ENCODE measurements around the gene MEA1.

Gene MEA1

DNA sequence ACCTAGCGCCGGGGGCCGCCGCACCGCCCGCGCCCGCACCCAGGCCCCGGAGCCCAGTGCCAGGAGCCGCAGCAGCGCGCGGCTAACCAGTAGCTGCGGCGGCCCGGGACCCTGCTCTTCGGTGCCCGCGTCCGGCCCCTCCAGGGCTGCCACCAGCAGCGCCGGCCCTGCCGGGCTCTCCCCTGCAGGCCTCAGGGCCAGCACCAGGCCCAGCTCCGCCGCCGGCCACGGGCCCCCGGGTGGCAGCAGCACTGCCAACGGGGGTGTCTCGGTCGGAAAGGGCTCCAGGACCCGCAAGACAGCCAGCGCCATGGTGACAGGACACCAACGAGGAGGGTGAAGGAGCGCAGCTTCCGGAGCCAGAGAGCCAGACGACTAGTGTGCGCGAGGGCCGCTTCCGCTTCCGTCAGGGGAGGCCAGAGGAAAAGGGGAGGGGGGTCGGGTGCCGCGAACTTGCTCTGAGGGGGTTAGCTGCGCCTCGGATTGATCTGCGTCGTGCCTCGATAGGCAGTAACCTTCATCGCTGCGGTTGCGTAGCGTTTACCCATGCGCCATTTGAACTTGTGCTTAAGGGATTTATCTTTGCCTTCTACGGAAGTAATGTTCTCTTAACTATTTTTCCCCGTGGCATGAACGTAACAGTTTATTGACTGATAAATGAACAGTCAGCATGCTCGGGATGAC lies 34.8 kb downstream of the MEA1 start, which contains the start of gene PEX6:
Gene PEX6 (minus strand): TSS at position 343 of the 684 bp plus-strand sequence. CDS start 31 bp downstream, at position 312.
- H3K4me1 ChIP-seq (ENCODE audit: insufficient read depth, poor library complexity, severe bottlenecking) = peaks cover 2% of the 10 kb centered on the region
- H3K9me3 ChIP-seq (ENCODE audit: severe bottlenecking) = no peaks in the 10 kb centered on the region
- peak; percentile 80 for ATAC-seq (ENCODE audit: low read depth)

DNA sequence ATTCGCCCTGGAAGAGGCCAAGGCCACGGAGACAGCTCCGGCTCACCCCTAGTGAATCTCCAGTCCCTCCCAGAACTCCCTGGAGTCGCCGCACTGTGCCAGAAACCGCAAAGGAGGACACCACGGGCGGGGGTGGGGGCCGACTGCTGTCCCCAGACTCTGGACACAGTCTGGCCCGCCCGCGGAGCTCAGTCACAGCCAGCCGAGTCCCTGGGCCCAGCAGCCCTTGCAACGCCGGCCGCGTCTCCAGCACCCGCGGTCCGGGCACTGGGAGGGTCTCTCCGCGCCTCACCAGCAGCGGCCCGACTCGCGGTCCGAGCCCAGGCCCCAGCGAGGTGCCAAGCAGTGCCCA lies 35.3 kb downstream of the MEA1 start:
- TF ChIP-seq CTCF (IDR thresholded peaks at IDR 0.05; ENCODE audit: poor library complexity, severe bottlenecking) = no peak
- Histone ChIP-seq H3K27ac (ENCODE audit: poor library complexity, severe bottlenecking) (peak overlapping the region; percentile 69), H3K27me3 (ENCODE audit: insufficient read depth, poor library complexity, severe bottlenecking) (no peaks in the 10 kb centered on the region), H3K4me3 (ENCODE audit: severe bottlenecking) (peak overlapping the region; percentile 84), H3K9me3 (ENCODE audit: severe bottlenecking) (no peaks in the 10 kb centered on the region), H3K4me1 (ENCODE audit: insufficient read depth, poor library complexity, severe bottlenecking) (peaks cover 2% of the 10 kb centered on the region), H3K36me3 (ENCODE audit: low read depth) (no peaks in the 10 kb centered on the region; the same call in 1 of the 2 replicates)
- no peak for DNase-seq (ENCODE audit: low spot score)
- no peak; the same call in 2 of the 3 replicates for ATAC-seq (ENCODE audit: low read depth)

More for the DNA sequence above, 34.8 kb downstream of the MEA1 start, which contains the start of gene PEX6:
- peak; percentile 85 for DNase-seq (ENCODE audit: low spot score)
- peak within 1 kb of the TSS; percentile 84 for H3K4me3 ChIP-seq (ENCODE audit: severe bottlenecking)
- peak within 1 kb of the TSS; percentile 69 for H3K27ac ChIP-seq (ENCODE audit: poor library complexity, severe bottlenecking)
- TF ChIP-seq CTCF (IDR thresholded peaks at IDR 0.05; ENCODE audit: poor library complexity, severe bottlenecking) = no peak
- H3K36me3 ChIP-seq (ENCODE audit: low read depth) = no peaks in the 10 kb centered on the region; the same call in 1 of the 2 replicates
- H3K27me3 ChIP-seq (ENCODE audit: insufficient read depth, poor library complexity, severe bottlenecking) = no peaks in the 10 kb centered on the region

- H3K4me3 ChIP-seq (ENCODE audit: severe bottlenecking) = no peak overlapping the region
- peaks cover 7% of the 10 kb centered on the region for H3K4me1 ChIP-seq (ENCODE audit: insufficient read depth, poor library complexity, severe bottlenecking)
- no peaks in the 10 kb centered on the region for H3K9me3 ChIP-seq (ENCODE audit: severe bottlenecking)
- H3K27me3 ChIP-seq (ENCODE audit: insufficient read depth, poor library complexity, severe bottlenecking) = no peaks in the 10 kb centered on the region
- no peak for ATAC-seq (ENCODE audit: low read depth)
- H3K36me3 ChIP-seq (ENCODE audit: low read depth) = no peaks in the 10 kb centered on the region; the same call in 1 of the 2 replicates
- TF ChIP-seq CTCF (IDR thresholded peaks at IDR 0.05; ENCODE audit: poor library complexity, severe bottlenecking) = no peak
- no peak for DNase-seq (ENCODE audit: low spot score)
- H3K27ac ChIP-seq (ENCODE audit: poor library complexity, severe bottlenecking) = no peak overlapping the region
Observed at GRCh38 chr6:42974919-42975505, 38.7 kb downstream of the MEA1 start.

GRCh38 chr6:42973926-42974325 lies 39.8 kb downstream of the MEA1 start:
- no peak for TF ChIP-seq CTCF (IDR thresholded peaks at IDR 0.05; ENCODE audit: poor library complexity, severe bottlenecking)
- Histone ChIP-seq H3K27me3 (ENCODE audit: insufficient read depth, poor library complexity, severe bottlenecking) (no peaks in the 10 kb centered on the region), H3K4me3 (ENCODE audit: severe bottlenecking) (no peak overlapping the region), H3K36me3 (ENCODE audit: low read depth) (no peaks in the 10 kb centered on the region; the same call in 1 of the 2 replicates), H3K9me3 (ENCODE audit: severe bottlenecking) (no peaks in the 10 kb centered on the region), H3K4me1 (ENCODE audit: insufficient read depth, poor library complexity, severe bottlenecking) (peaks cover 7% of the 10 kb centered on the region), H3K27ac (ENCODE audit: poor library complexity, severe bottlenecking) (no peak overlapping the region)
- ATAC-seq (ENCODE audit: low read depth) (no peak), DNase-seq (ENCODE audit: low spot score) (no peak)

All from RWPE2 (cell line).